Muscle of arm (tissue), 12 donors: ENCODE measurements around the gene SPHK2. TPM values are rescaled to one million over a fixed set of nuclear protein-coding genes. Genes with fewer than 3 reads are reported as not detected.
"Not testable (repeated sequence)": the region's sequence is repeated elsewhere in the genome, so short reads cannot be mapped to it uniquely, and the experiment has no call there.

ENCODE experiments used
- DNase-seq: peaks from one replicate; pipeline ENCODE4 v3.0.0-alpha.2; 2013
- polyA plus RNA-seq, 12 donors: library from polyadenylated mRNA; unstranded; fragments of 120-200 nt; gene quantifications; one replicate each; pipeline ENCODE4 v1.2.1, GENCODE V29; 2013; ENCODE audit not compliant: insufficient read length in 12 of 12

Gene SPHK2
- polyA plus RNA-seq, 12 donors: 5.5 to 27.2 (median 7.2) TPM; not detected in 1

DNA sequence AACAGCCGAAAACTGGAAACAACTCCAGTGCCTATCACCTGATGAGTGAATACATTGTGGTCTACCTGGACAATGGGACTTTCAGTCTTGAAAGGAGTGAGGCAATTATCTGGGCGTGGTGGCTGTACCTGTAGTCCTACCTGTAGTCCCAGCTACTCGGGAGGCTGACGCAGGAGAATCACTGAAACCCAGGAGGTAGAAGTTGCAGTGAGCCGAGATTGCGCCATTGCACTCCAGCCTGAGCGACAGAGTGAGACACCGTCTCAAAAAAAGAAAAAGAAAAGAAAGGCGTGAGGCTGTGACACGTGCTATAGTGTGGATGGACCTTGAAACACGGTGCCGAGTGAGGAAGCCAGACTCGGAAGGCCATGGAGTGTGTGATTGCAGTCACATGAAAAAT lies 57.6 kb downstream of the SPHK2 start:
- DNase-seq: no peak

DNA sequence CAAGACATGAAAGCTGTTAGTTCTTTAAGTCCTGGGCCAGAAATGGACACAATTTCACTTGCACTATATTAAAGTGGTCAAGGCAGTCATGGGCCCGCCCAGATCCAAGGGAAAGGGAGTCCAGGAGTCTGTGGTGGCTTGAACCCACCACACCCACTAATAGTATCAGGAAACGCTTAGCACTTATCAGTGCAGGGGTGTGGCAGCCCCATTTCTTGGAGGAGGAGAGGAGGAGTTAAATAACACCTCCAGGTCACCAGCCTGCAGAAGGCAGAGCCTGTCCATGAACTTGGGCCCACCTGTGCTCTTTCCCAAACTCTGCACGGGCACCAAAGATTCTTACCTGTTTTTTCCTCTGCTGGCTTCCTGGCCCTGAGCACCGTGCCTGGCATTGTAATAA lies 58.9 kb downstream of the SPHK2 start:
- no peak for DNase-seq

DNA sequence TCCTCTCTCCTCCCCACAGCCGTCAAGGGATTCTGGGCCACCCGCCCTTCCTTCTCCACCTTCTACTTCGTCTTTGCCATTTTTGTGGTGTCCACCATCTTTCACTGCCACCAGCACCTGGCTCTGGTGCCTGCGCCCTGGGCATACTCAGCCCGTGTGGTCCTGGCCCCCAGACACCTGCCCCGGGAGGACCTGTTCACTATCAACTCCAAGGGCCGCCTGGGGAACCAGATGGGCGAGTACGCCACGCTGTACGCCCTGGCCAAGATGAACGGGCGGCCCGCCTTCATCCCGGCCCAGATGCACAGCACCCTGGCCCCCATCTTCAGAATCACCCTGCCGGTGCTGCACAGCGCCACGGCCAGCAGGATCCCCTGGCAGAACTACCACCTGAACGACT lies 60.7 kb downstream of the SPHK2 start:
- not testable (repeated sequence) for DNase-seq

Other genes starting within 250 kb of the SPHK2 start
- 100 to 1,000 TPM in 11 of 12 donors, not detected in 1; 101 to 185 (median 124) TPM for gene KDELR1, start 228.0 kb upstream of the SPHK2 start, polyA plus RNA-seq
- 1 to 10 TPM in 8 of 12 donors, under 1 TPM in 3, not detected in 1; 0.73 to 4.0 (median 1.3) TPM for gene GRIN2D, start 225.8 kb upstream of the SPHK2 start, polyA plus RNA-seq
- 10 to 100 TPM in 11 of 12 donors, not detected in 1; 16.6 to 25.2 (median 20.2) TPM for gene GRWD1, start 173.5 kb upstream of the SPHK2 start, polyA plus RNA-seq
- 1 to 10 TPM in 3 of 12 donors, under 1 TPM in 7, not detected in 2; 0.54 to 1.3 (median 0.83) TPM for gene KCNJ14, start 163.9 kb upstream of the SPHK2 start, polyA plus RNA-seq
- gene CYTH2, start 150.1 kb upstream of the SPHK2 start, polyA plus RNA-seq: 10 to 100 TPM in 11 of 12 donors, not detected in 1; 32.5 to 76.9 (median 41.0) TPM
- gene LMTK3, start 107.7 kb upstream of the SPHK2 start, polyA plus RNA-seq: 1 to 10 TPM in 1 of 12 donors, under 1 TPM in 7, not detected in 4; 0.07 to 1.9 (median 0.12) TPM
- 10 to 100 TPM in 1 of 12 donors, 1 to 10 TPM in 2, under 1 TPM in 5, not detected in 4; 0.13 to 13.1 (median 0.31) TPM for gene SULT2B1, start 67.3 kb upstream of the SPHK2 start, polyA plus RNA-seq
- under 1 TPM in 1 of 12 donors, not detected in 11; 0.57 TPM for gene SPACA4, start 12.8 kb upstream of the SPHK2 start, polyA plus RNA-seq
- 10 to 100 TPM in 1 of 12 donors, 1 to 10 TPM in 2, under 1 TPM in 4, not detected in 5; 0.09 to 18.2 (median 0.46) TPM for gene FAM83E, start 4.4 kb upstream of the SPHK2 start, polyA plus RNA-seq
- 1,000 to 10,000 TPM; 1,133 to 1,917 (median 1,470) TPM for gene RPL18, start 328 bp upstream of the SPHK2 start, polyA plus RNA-seq
- gene DBP, start 17.9 kb downstream of the SPHK2 start, polyA plus RNA-seq: 10 to 100 TPM in 3 of 12 donors, 1 to 10 TPM in 8, not detected in 1; 3.7 to 11.3 (median 5.3) TPM
- 10 to 100 TPM in 6 of 12 donors, 1 to 10 TPM in 5, not detected in 1; 5.8 to 20.9 (median 10.5) TPM for gene CA11, start 26.7 kb downstream of the SPHK2 start, polyA plus RNA-seq
- 1 to 10 TPM in 6 of 12 donors, under 1 TPM in 4, not detected in 2; 0.56 to 2.2 (median 1.2) TPM for gene NTN5, start 53.5 kb downstream of the SPHK2 start, polyA plus RNA-seq
- 1 to 10 TPM in 1 of 12 donors, under 1 TPM in 9, not detected in 2; 0.34 to 1.2 (median 0.73) TPM for gene FUT2, start 76.5 kb downstream of the SPHK2 start, polyA plus RNA-seq
- gene MAMSTR, start 100.2 kb downstream of the SPHK2 start, polyA plus RNA-seq: 100 to 1,000 TPM in 5 of 12 donors, 10 to 100 TPM in 6, not detected in 1; 56.7 to 184 (median 98.5) TPM
- 10 to 100 TPM in 11 of 12 donors, not detected in 1; 15.1 to 39.6 (median 22.0) TPM for gene RASIP1, start 121.1 kb downstream of the SPHK2 start, polyA plus RNA-seq
- gene IZUMO1, start 127.4 kb downstream of the SPHK2 start, polyA plus RNA-seq: 1 to 10 TPM in 5 of 12 donors, under 1 TPM in 5, not detected in 2; 0.43 to 2.2 (median 1.1) TPM
- 1 to 10 TPM in 9 of 12 donors, under 1 TPM in 1, not detected in 2; 0.95 to 1.7 (median 1.4) TPM for gene FUT1, start 133.1 kb downstream of the SPHK2 start, polyA plus RNA-seq
- gene FGF21, start 136.0 kb downstream of the SPHK2 start, polyA plus RNA-seq: not detected
- 10 to 100 TPM in 11 of 12 donors, not detected in 1; 17.4 to 25.4 (median 20.7) TPM for gene BCAT2, start 191.5 kb downstream of the SPHK2 start, polyA plus RNA-seq
- gene HSD17B14, start 217.0 kb downstream of the SPHK2 start, polyA plus RNA-seq: 1 to 10 TPM in 10 of 12 donors, not detected in 2; 2.5 to 4.8 (median 3.1) TPM
- gene PLEKHA4, start 249.1 kb downstream of the SPHK2 start, polyA plus RNA-seq: 10 to 100 TPM in 11 of 12 donors, not detected in 1; 24.6 to 41.2 (median 30.4) TPM